HEK293 (cell line): ENCODE measurements around the gene TMEM207.

Source experiments
- CTCF ChIA-PET: fragments of 350-600 bp; formaldehyde crosslinking; extraction: SDS; loops from one replicate; lab custom pipeline; 2021; ENCODE audit warnings: antibody characterized with exemption; lab: Yijun Ruan, JAX
- POLR2A ChIA-PET: fragments of 300-600 bp; formaldehyde crosslinking; extraction: SDS; loops from one replicate; lab custom pipeline; 2020; ENCODE audit warnings: antibody characterized with exemption, inconsistent platforms; lab: Yijun Ruan, JAX
- H3K27ac ChIP-seq: fragments of 200-500 bp; sonication (Bioruptor generic); 2 replicates; pipeline ENCODE4 v1.5.1; 2014; ENCODE audit warnings: low read depth, low read length, control low read depth, inconsistent platforms; ENCODE audit errors: extremely low read depth
- H3K36me3 ChIP-seq, 2 experiments: fragments of 200-500 bp in 1 of 2; sonication (Bioruptor generic) in 1 of 2; 1 replicate in 1 of 2; 2 replicates in 1 of 2; pipeline ENCODE4 v1.5.1; 2014 to 2017; ENCODE audit warnings: inconsistent platforms in 2 of 2, low read length in 2 of 2; ENCODE audit not compliant: control insufficient read depth in 2 of 2, insufficient read depth in 1 of 2
- H3K4me1 ChIP-seq: fragments of 200-500 bp; sonication (Bioruptor generic); 2 replicates; pipeline ENCODE4 v1.5.1; 2014; ENCODE audit warnings: mild to moderate bottlenecking, low read length, inconsistent platforms; ENCODE audit not compliant: control insufficient read depth, insufficient read depth
- H3K4me3 ChIP-seq: 2 replicates; pipeline ENCODE4 v1.5.1; 2011; ENCODE audit warnings: low read depth, mild to moderate bottlenecking, control low read depth, low read length, moderate library complexity
- H3K9me3 ChIP-seq: fragments of 200-500 bp; sonication (Bioruptor generic); 2 replicates; pipeline ENCODE4 v1.5.1; 2014; ENCODE audit warnings: low read depth, low read length, inconsistent platforms; ENCODE audit not compliant: control insufficient read depth, insufficient read depth
- MYNN ChIP-seq: fragments of 450-650 bp; formaldehyde crosslinking; IDR thresholded peaks from 2 replicates; pipeline ENCODE4 v1.5.1; 2016; ENCODE audit warnings: missing biosample characterization, missing genetic modification characterization, borderline replicate concordance
- OSR2 ChIP-seq: fragments of 450-650 bp; formaldehyde crosslinking; IDR thresholded peaks from 2 replicates; pipeline ENCODE4 v1.5.1; 2016; ENCODE audit warnings: missing biosample characterization, missing genetic modification characterization
- ZBTB21 ChIP-seq: fragments of 450-650 bp; formaldehyde crosslinking; IDR thresholded peaks from 2 replicates; pipeline ENCODE4 v1.5.1; 2017; ENCODE audit warnings: missing biosample characterization, missing genetic modification characterization
- ZNF121 ChIP-seq: fragments of 450-650 bp; formaldehyde crosslinking; IDR thresholded peaks from 2 replicates; pipeline ENCODE4 v1.5.1; 2016; ENCODE audit warnings: missing biosample characterization, missing genetic modification characterization
- ZNF555 ChIP-seq: fragments of 450-650 bp; formaldehyde crosslinking; conservative IDR thresholded peaks from 2 replicates; pipeline ENCODE4 v1.5.1; 2017; ENCODE audit warnings: missing biosample characterization, mild to moderate bottlenecking, missing genetic modification characterization, inconsistent platforms
- ZNF785 ChIP-seq: fragments of 450-650 bp; formaldehyde crosslinking; IDR thresholded peaks from 2 replicates; pipeline ENCODE4 v1.5.1; 2016; ENCODE audit warnings: missing biosample characterization, missing genetic modification characterization
- ZXDB ChIP-seq: fragments of 450-650 bp; formaldehyde crosslinking; IDR thresholded peaks from 2 replicates; pipeline ENCODE4 v1.5.1; 2016; ENCODE audit warnings: missing biosample characterization, missing genetic modification characterization
- TF ChIP-seq, protein P1 (sequence below): fragments of 450-650 bp; formaldehyde crosslinking; IDR thresholded peaks from 2 replicates; pipeline ENCODE4 v1.5.1; 2016; ENCODE audit warnings: missing biosample characterization, missing genetic modification characterization, borderline replicate concordance
- TF ChIP-seq, protein P2 (sequence below): fragments of 450-650 bp; formaldehyde crosslinking; IDR thresholded peaks from 2 replicates; pipeline ENCODE4 v1.5.1; 2016; ENCODE audit warnings: missing biosample characterization, missing genetic modification characterization
- TF ChIP-seq, protein P3 (sequence below): fragments of 450-650 bp; formaldehyde crosslinking; IDR thresholded peaks from 2 replicates; pipeline ENCODE4 v1.5.1; 2017; ENCODE audit warnings: missing biosample characterization, missing genetic modification characterization
- TF ChIP-seq, protein P4 (sequence below): fragments of 450-650 bp; formaldehyde crosslinking; IDR thresholded peaks from 2 replicates; pipeline ENCODE4 v1.5.1; 2016; ENCODE audit warnings: missing biosample characterization, missing genetic modification characterization
- TF ChIP-seq, protein P5 (sequence below): fragments of 450-650 bp; formaldehyde crosslinking; IDR thresholded peaks from 2 replicates; pipeline ENCODE4 v1.5.1; 2017; ENCODE audit warnings: missing biosample characterization, missing genetic modification characterization
- TF ChIP-seq, protein P6 (sequence below): fragments of 450-650 bp; formaldehyde crosslinking; conservative IDR thresholded peaks from 2 replicates; pipeline ENCODE4 v1.5.1; 2016; ENCODE audit warnings: low read depth, missing biosample characterization, missing genetic modification characterization

The TMEM207 gene

DNA sequence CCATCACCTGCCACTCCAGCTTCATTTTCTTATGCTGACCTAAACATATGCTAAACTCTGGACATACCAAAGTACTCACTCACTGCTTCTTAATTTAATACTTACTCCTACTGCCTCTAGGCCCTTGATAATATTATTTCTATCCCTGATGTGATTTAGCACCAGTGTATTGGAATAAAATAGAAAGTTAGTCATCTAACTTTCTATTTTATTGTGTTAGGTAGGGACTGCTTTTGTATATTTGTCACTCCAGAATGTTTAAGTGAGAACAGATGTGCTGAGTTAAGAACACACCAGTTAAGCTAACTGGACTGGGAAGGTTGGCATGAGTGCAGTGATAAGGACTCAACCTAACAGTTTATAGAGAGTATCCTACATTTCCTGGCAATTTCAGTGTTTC is 68.3 kb downstream of the TMEM207 start (continued):
- TF ChIP-seq, protein P1, sequence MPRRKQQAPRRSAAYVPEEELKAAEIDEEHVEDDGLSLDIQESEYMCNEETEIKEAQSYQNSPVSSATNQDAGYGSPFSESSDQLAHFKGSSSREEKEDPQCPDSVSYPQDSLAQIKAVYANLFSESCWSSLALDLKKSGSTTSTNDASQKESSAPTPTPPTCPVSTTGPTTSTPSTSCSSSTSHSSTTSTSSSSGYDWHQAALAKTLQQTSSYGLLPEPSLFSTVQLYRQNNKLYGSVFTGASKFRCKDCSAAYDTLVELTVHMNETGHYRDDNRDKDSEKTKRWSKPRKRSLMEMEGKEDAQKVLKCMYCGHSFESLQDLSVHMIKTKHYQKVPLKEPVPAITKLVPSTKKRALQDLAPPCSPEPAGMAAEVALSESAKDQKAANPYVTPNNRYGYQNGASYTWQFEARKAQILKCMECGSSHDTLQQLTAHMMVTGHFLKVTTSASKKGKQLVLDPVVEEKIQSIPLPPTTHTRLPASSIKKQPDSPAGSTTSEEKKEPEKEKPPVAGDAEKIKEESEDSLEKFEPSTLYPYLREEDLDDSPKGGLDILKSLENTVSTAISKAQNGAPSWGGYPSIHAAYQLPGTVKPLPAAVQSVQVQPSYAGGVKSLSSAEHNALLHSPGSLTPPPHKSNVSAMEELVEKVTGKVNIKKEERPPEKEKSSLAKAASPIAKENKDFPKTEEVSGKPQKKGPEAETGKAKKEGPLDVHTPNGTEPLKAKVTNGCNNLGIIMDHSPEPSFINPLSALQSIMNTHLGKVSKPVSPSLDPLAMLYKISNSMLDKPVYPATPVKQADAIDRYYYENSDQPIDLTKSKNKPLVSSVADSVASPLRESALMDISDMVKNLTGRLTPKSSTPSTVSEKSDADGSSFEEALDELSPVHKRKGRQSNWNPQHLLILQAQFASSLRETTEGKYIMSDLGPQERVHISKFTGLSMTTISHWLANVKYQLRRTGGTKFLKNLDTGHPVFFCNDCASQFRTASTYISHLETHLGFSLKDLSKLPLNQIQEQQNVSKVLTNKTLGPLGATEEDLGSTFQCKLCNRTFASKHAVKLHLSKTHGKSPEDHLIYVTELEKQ, result no peak
- no peak for TF ChIP-seq ZNF785 (tag by site-specific recombination)
- TF ChIP-seq, protein P2, sequence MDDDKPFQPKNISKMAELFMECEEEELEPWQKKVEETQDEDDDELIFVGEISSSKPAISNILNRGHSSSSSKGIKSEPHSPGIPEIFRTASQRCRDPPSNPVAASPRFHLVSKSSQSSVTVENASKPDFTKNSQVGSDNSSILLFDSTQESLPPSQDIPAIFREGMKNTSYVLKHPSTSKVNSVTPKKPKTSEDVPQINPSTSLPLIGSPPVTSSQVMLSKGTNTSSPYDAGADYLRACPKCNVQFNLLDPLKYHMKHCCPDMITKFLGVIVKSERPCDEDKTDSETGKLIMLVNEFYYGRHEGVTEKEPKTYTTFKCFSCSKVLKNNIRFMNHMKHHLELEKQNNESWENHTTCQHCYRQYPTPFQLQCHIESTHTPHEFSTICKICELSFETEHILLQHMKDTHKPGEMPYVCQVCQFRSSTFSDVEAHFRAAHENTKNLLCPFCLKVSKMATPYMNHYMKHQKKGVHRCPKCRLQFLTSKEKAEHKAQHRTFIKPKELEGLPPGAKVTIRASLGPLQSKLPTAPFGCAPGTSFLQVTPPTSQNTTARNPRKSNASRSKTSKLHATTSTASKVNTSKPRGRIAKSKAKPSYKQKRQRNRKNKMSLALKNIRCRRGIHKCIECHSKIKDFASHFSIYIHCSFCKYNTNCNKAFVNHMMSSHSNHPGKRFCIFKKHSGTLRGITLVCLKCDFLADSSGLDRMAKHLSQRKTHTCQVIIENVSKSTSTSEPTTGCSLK, result no peak
- TF ChIP-seq, protein P3, sequence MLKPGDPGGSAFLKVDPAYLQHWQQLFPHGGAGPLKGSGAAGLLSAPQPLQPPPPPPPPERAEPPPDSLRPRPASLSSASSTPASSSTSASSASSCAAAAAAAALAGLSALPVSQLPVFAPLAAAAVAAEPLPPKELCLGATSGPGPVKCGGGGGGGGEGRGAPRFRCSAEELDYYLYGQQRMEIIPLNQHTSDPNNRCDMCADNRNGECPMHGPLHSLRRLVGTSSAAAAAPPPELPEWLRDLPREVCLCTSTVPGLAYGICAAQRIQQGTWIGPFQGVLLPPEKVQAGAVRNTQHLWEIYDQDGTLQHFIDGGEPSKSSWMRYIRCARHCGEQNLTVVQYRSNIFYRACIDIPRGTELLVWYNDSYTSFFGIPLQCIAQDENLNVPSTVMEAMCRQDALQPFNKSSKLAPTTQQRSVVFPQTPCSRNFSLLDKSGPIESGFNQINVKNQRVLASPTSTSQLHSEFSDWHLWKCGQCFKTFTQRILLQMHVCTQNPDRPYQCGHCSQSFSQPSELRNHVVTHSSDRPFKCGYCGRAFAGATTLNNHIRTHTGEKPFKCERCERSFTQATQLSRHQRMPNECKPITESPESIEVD, result no peak
- TF ChIP-seq ZNF555 (tag by site-specific recombination), result no peak
- TF ChIP-seq, all 188 proteins: peak for 0

DNA sequence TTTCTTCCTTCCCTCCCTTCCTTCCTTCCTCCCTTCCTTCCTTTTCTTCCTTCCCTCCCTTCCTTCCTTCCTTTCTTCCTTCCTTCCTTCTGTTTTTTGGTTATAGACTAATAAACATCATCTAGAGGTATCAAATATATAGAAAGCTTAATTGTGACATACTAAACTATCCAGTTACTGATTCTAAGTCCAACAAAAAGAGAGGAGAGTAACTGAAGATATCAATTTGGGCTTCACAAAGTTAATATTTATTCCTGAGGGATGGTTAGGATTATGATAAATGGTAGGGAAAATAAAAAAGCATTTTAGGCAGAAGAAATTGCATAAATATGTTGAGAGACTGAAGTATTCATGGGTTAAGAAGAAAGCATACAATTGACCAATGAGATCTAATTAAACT is 69.5 kb downstream of the TMEM207 start:
- TF ChIP-seq OSR2 (tag by site-specific recombination) (no peak), MYNN (tag by site-specific recombination) (no peak), ZBTB21 (tag by site-specific recombination) (no peak), ZNF121 (tag by site-specific recombination) (no peak), ZXDB (tag by site-specific recombination) (no peak)
- TF ChIP-seq, protein P4, sequence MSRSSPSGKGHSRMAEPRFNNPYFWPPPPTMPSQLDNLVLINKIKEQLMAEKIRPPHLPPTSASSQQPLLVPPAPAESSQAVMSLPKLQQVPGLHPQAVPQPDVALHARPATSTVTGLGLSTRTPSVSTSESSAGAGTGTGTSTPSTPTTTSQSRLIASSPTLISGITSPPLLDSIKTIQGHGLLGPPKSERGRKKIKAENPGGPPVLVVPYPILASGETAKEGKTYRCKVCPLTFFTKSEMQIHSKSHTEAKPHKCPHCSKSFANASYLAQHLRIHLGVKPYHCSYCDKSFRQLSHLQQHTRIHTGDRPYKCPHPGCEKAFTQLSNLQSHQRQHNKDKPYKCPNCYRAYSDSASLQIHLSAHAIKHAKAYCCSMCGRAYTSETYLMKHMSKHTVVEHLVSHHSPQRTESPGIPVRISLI (tag by site-specific recombination), result no peak
- TF ChIP-seq, protein P5, sequence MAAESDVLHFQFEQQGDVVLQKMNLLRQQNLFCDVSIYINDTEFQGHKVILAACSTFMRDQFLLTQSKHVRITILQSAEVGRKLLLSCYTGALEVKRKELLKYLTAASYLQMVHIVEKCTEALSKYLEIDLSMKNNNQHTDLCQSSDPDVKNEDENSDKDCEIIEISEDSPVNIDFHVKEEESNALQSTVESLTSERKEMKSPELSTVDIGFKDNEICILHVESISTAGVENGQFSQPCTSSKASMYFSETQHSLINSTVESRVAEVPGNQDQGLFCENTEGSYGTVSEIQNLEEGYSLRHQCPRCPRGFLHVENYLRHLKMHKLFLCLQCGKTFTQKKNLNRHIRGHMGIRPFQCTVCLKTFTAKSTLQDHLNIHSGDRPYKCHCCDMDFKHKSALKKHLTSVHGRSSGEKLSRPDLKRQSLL (tag by site-specific recombination), result no peak
- TF ChIP-seq, protein P6, sequence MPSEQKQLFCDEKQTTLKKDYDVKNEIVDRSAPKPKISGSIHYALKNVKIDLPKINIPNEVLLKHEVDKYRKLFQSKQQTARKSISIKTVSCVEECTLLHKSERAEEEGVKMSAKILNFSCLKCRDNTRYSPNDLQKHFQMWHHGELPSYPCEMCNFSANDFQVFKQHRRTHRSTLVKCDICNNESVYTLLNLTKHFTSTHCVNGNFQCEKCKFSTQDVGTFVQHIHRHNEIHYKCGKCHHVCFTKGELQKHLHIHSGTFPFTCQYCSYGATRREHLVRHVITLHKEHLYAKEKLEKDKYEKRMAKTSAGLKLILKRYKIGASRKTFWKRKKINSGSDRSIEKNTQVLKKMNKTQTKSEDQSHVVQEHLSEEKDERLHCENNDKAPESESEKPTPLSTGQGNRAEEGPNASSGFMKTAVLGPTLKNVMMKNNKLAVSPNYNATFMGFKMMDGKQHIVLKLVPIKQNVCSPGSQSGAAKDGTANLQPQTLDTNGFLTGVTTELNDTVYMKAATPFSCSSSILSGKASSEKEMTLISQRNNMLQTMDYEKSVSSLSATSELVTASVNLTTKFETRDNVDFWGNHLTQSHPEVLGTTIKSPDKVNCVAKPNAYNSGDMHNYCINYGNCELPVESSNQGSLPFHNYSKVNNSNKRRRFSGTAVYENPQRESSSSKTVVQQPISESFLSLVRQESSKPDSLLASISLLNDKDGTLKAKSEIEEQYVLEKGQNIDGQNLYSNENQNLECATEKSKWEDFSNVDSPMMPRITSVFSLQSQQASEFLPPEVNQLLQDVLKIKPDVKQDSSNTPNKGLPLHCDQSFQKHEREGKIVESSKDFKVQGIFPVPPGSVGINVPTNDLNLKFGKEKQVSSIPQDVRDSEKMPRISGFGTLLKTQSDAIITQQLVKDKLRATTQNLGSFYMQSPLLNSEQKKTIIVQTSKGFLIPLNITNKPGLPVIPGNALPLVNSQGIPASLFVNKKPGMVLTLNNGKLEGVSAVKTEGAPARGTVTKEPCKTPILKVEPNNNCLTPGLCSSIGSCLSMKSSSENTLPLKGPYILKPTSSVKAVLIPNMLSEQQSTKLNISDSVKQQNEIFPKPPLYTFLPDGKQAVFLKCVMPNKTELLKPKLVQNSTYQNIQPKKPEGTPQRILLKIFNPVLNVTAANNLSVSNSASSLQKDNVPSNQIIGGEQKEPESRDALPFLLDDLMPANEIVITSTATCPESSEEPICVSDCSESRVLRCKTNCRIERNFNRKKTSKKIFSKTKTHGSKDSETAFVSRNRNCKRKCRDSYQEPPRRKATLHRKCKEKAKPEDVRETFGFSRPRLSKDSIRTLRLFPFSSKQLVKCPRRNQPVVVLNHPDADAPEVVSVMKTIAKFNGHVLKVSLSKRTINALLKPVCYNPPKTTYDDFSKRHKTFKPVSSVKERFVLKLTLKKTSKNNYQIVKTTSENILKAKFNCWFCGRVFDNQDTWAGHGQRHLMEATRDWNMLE (tag by site-specific recombination), result no peak
- POLR2A ChIA-PET, result no interaction called here
- CTCF ChIA-PET, result interaction anchor here (0.5 kb wide), 1 partner anchor 79 kb away, joined by 4 read pairs; no protein-coding TSS in a partner anchor

More for the DNA sequence above, 69.5 kb downstream of the TMEM207 start:
- H3K36me3 ChIP-seq, result no peaks in the 10 kb centered on the region
- H3K4me1 ChIP-seq, result no peaks in the 10 kb centered on the region
- H3K9me3 ChIP-seq, result no peaks in the 10 kb centered on the region
- no peak overlapping the region for H3K27ac ChIP-seq
- no peak overlapping the region for H3K4me3 ChIP-seq
